NCI-H1436 treated with DMSO at 0.1 percent for 48 hours (cell line): ENCODE data around the gene WBP4.
A peak's percentile ranks its signal among the peaks of the same experiment; 100 is the strongest.
"Not testable (repeated sequence)": the region's sequence is repeated elsewhere in the genome, so short reads cannot be mapped to it uniquely, and the experiment has no call there.

Source experiments
- DNase-seq: peaks from one replicate; lab custom pipeline; 2025; lab: John Stamatoyannopoulos, UW

Gene WBP4, protein sequence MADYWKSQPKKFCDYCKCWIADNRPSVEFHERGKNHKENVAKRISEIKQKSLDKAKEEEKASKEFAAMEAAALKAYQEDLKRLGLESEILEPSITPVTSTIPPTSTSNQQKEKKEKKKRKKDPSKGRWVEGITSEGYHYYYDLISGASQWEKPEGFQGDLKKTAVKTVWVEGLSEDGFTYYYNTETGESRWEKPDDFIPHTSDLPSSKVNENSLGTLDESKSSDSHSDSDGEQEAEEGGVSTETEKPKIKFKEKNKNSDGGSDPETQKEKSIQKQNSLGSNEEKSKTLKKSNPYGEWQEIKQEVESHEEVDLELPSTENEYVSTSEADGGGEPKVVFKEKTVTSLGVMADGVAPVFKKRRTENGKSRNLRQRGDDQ

GRCh38 chr13:41061075-41061913 is at the start of gene WBP4:
Gene WBP4 (plus strand): TSS chr13:41061509. CDS start chr13:41061674, 165 bp downstream.
- DNase-seq, result peak; percentile 49

GRCh38 chr13:41012536-41012935 is 48.8 kb upstream of the WBP4 start:
- DNase-seq, result no peak

DNA sequence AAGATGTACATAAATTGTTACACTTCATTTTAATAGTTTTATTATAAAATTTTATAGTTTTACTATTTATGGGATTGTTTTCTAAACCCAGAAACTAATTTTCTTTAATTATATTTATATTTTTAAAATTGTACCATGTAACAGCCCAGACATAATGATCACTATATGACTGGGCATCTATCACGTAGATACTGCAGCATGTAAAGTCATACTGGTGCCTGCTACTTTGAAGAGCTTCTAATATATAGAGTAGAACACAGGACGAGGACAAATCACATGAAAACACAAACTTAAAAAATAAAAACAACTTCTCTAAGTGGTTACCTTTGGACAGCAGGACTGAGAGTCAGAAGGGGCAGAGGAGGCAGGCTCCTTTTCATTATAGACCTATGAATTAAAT is 47.5 kb upstream of the WBP4 start:
- DNase-seq, result no peak

GRCh38 chr13:41015920-41016319 is 45.4 kb upstream of the WBP4 start:
- no peak for DNase-seq

- DNase-seq, result no peak
Measured at GRCh38 chr13:41017159-41017558, 44.1 kb upstream of the WBP4 start.

DNA sequence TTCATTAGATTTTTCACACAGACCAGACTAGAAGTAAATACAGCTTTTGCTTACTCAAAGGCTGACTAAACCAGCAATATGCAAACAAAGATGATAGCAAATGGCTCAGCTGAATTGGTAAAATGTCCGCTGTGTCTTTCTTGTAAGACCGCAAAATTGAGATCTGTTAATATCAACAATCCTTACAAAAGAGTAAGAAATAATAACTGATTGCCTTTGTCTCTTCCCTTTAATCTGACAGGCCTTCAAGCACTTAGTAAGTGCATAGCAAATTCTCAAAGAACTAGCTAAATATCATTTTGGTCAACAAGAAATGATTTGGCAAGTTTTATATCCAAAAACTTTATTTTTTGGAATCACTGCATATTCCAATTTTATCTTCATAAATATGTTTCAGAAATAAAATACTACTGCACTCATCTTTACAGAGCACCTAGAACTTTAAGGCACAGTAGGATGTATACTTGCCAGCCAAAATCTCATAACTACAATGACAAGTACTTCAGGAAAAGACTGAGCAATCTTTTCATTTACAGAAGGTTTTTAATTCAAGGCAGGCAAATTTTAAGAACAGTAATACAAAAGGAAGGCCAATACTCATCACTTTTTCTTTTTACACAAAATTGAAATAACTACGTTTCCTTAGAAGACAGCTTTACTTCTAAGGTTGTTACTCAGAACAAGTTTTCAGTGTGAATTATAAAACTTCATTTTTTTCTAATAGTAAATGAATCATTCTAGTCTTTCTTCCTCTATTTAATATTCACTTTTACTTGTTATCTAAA is 43.3 kb upstream of the WBP4 start:
- no peak for DNase-seq

DNA sequence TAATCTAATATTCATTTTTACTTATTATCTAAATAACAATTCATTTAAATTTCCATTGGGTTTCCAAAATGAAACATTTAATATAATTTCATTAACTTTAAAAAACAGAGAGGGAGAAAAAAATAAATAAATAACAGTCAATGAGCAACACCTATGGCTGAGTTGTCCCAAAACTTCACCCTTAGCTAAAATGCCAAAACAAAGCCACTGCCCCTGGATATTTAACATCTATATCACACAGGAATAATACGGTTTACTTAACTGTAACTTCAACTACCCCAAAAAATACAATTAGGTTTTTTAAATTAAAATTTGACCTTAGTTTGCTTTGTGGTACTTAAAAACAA is 42.7 kb upstream of the WBP4 start:
- DNase-seq, result no peak

DNA sequence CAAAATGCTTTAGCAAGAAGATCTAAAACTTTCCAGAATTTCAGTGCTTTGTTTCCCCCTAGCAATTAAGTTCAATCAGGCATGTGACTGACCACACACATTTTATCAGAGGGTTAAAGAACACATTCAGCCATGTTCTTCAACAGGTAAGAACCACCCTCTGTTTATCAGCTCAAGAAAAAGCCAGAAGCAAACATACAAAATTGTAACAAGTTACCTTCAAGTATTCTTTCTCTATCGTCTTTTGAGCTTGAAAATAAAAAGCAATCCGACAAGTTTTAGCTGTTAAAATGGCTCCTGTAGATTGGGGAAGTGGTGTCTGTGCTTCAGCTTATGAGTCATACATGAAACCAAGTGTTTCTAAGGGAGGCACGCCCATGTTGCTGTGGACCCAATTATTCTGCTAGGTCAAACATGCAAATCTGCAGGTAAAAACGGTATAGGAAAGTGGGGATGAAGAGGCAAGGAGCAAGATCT is 42.3 kb upstream of the WBP4 start, which contains the start of gene ELF1:
Gene ELF1 (minus strand): TSS at position 306 of the 477 bp plus-strand sequence. CDS start 37,262 bp downstream, outside the sequence.
- peak; percentile 3 for DNase-seq

GRCh38 chr13:41019578-41020347 is 41.5 kb upstream of the WBP4 start:
- DNase-seq, result no peak

GRCh38 chr13:41025518-41025917 is 35.8 kb upstream of the WBP4 start:
- no peak for DNase-seq

- DNase-seq, result no peak
Measured at GRCh38 chr13:41026788-41027187, 34.5 kb upstream of the WBP4 start.

DNA sequence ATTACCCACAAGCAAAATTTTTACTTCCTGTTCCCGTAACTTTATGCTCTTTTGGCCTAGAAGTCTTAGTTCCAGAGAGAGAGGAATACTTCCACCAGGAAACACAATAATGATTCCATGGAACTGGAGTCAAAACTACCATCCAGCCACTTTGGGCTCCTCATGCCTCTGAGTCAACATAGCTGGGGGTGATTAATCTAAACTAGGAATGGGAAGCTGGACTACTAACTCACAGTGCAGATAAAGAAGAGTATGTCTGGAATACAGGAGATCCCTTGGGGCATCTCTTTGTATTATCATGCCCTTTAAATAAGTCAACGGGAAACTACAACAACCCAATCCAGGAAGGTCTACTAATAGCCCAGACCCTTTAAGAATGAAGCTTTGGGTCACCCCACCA is 33.3 kb upstream of the WBP4 start:
- DNase-seq, result no peak

GRCh38 chr13:41029629-41030028 is 31.7 kb upstream of the WBP4 start:
- no peak for DNase-seq

GRCh38 chr13:41032691-41033376 is 28.5 kb upstream of the WBP4 start:
- no peak for DNase-seq

DNA sequence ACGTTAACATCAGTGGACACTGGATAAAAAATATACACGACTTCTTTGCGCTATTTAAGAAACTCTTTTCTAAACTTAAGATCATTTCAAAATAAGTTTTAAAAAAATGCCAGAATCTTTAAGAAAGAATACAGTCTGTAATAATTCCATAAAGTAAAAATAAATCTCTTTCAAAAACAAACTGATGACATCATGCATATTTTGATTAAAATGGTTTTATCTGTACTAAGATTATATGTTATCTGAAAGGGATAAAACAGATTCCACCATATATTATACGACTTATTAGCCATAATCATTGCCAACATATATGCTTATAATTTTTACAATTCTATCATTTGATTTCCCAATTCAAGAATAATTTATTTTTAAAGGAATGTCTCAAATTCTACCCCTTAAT is 26.9 kb upstream of the WBP4 start:
- no peak for DNase-seq

DNA sequence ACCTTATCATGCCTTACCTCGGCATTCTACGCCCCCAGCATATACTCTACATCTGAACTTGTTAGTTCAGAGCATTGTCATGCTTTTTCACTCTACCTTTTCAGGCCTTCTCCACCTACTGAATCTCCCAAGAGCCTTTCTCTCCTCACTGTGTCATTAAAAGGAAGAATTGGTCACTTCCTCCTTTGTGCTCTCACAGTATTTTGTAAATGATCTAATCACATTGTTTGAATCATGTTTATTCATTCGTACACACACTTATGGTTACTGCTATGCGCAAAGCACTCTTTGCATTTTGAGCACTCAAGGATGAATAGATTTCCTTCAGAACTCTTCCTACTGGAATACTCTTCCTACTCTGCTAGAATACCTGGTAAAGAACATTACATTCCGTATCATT is 26.4 kb upstream of the WBP4 start:
- no peak for DNase-seq

DNA sequence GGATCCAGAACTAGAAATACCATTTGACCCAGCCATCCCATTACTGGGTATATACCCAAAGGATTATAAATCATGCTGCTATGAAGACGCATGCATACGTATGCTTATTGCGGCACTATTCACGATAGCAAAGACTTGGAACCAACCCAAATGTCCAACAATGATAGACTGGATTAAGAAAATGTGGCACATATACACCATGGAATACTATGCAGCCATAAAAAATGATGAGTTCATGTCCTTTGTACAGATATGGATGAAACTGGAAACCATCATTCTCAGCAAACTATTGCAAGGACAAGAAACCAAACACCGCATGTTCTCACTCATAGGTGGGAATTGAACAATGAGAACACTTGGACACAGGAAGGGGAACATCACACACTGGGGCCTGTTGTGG is 24.8 kb upstream of the WBP4 start:
- not testable (repeated sequence) for DNase-seq

DNA sequence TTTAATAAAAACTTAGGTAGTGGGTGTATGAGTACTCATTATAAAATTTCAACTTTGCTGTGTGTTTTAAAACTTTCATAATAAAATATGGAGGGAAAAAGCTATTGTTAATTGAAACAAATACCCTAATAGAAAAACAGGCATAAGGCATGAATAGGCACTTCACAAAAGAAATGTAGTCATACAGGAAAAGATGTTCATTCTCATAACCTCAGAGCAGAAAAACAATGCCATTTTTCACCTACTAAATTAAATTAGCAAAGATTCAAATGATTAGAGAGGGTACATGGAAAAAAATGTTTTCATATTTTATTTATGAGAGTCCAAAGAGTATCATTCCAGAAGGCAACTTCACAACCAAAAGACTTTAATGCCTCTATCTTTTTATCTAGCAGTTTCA is 21.6 kb upstream of the WBP4 start:
- no peak for DNase-seq

GRCh38 chr13:41040584-41041334 is 20.6 kb upstream of the WBP4 start:
- DNase-seq, result no peak

DNA sequence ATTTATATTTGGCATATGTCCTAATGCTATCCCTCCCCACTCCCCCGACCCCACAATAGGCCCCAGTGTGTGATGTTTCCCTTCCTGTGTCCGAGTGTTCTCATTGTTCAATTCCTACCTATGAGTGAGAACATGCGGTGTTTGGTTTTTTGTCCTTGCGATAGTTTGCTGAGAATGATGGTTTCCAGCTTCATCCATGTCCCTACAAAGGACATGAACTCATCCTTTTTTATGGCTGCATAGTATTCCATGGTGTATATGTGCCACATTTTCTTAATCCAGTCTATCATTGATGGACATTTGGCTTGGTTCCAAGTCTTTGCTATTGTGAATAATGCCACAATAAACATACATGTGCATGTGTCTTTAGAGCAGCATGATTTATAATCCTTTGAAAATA is 18.9 kb upstream of the WBP4 start:
- not testable (repeated sequence) for DNase-seq
